CD14-positive monocyte (primary cell): ENCODE results near the gene C1orf105. TPM values are rescaled to one million over a fixed set of nuclear protein-coding genes. Genes with fewer than 3 reads are reported as not detected.
A peak's percentile ranks its signal among the peaks of the same experiment; 100 is the strongest.

ENCODE experiments used
- DNase-seq, 3 donors: peaks; one replicate each; pipeline ENCODE4 v3.0.0-alpha.2; 2011 to 2022
- H2AFZ ChIP-seq: 2 replicates; pipeline ENCODE4 v1.6.0; 2012; ENCODE audit warnings: mild to moderate bottlenecking, low read depth, low read length, inconsistent platforms; ENCODE audit not compliant: insufficient read depth, poor library complexity, severe bottlenecking
- H3K27ac ChIP-seq, 2 donors: 1 replicate in 1 of 2; 2 replicates in 1 of 2; pipeline ENCODE4 v1.5.1; 2012 to 2013; ENCODE audit warnings: low read length in 2 of 2, control low read depth in 1 of 2, inconsistent platforms in 1 of 2, low read depth in 1 of 2, mild to moderate bottlenecking in 1 of 2
- H3K27me3 ChIP-seq, 2 donors: one replicate each; pipeline versions ENCODE4 v1.6.0 to v1.6.1; 2011 to 2013; ENCODE audit warnings: low read length in 2 of 2; ENCODE audit not compliant: control insufficient read depth in 2 of 2, insufficient read depth in 2 of 2
- H3K36me3 ChIP-seq, 2 donors: replicated peaks in 1 of 2; 1 replicate in 1 of 2; 2 replicates in 1 of 2; pipeline versions ENCODE4 v1.5.1 to v1.6.1; 2012 to 2013; ENCODE audit warnings: low read length in 2 of 2, control low read depth in 1 of 2, inconsistent platforms in 1 of 2, mild to moderate bottlenecking in 1 of 2; ENCODE audit not compliant: insufficient read depth in 2 of 2, control insufficient read depth in 1 of 2
- H3K4me1 ChIP-seq, 2 donors: 1 replicate in 1 of 2; 2 replicates in 1 of 2; pipeline versions ENCODE4 v1.5.1 to v1.6.1; 2012 to 2013; ENCODE audit warnings: low read length in 2 of 2, control low read depth in 1 of 2, inconsistent platforms in 1 of 2, mild to moderate bottlenecking in 1 of 2, moderate library complexity in 1 of 2; ENCODE audit not compliant: insufficient read depth in 2 of 2, control insufficient read depth in 1 of 2
- H3K4me2 ChIP-seq: replicated peaks from 2 replicates; pipeline ENCODE3; 2012; ENCODE audit warnings: low read length, moderate library complexity, mild to moderate bottlenecking; ENCODE audit not compliant: poor library complexity, severe bottlenecking; ENCODE audit errors: extremely low read depth
- H3K4me3 ChIP-seq, 3 experiments: fragments of 200-600 bp in 1 of 3; sonication (generic) in 1 of 3; replicated peaks in 1 of 3; 1 replicate in 2 of 3; 2 replicates in 1 of 3; pipeline ENCODE4 v1.5.1; 2011 to 2013; ENCODE audit warnings: low read length in 3 of 3, mild to moderate bottlenecking in 3 of 3, control low read depth in 2 of 3, low read depth in 2 of 3, inconsistent platforms in 1 of 3, moderate library complexity in 1 of 3
- H3K79me2 ChIP-seq: 2 replicates; pipeline ENCODE4 v1.6.0; 2012; ENCODE audit warnings: mild to moderate bottlenecking, control low read depth, inconsistent platforms, low read length, moderate library complexity; ENCODE audit not compliant: insufficient read depth
- H3K9ac ChIP-seq: 2 replicates; pipeline ENCODE4 v1.6.0; 2017; ENCODE audit warnings: low read length, mild to moderate bottlenecking; ENCODE audit not compliant: insufficient read depth, poor library complexity, severe bottlenecking
- H3K9me3 ChIP-seq, 2 donors: replicated peaks in 1 of 2; 1 replicate in 1 of 2; 2 replicates in 1 of 2; pipeline versions ENCODE4 v1.5.1 to v1.6.1; 2012 to 2013; ENCODE audit warnings: low read length in 2 of 2, control low read depth in 1 of 2; ENCODE audit not compliant: control insufficient read depth in 1 of 2, insufficient read depth in 1 of 2
- H4K20me1 ChIP-seq: 2 replicates; pipeline ENCODE4 v1.6.0; 2012; ENCODE audit warnings: mild to moderate bottlenecking, low read length, control low read depth, moderate library complexity; ENCODE audit not compliant: insufficient read depth
- H3K27ac Mint-ChIP-seq, 7 donors: one replicate each; pipeline ENCODE4 v1.8.0; 2020; ENCODE audit warnings: mild to moderate bottlenecking in 7 of 7, mixed read lengths in 7 of 7, moderate library complexity in 6 of 7, inconsistent platforms in 2 of 7
- H3K27me3 Mint-ChIP-seq, 3 donors: one replicate each; pipeline ENCODE4 v1.8.0; 2021 to 2022; ENCODE audit warnings: low read depth in 3 of 3, mild to moderate bottlenecking in 3 of 3, mixed read lengths in 3 of 3, moderate library complexity in 3 of 3, inconsistent platforms in 1 of 3
- H3K36me3 Mint-ChIP-seq, 2 donors: one replicate each; pipeline ENCODE4 v1.8.0; 2020; ENCODE audit warnings: mixed read lengths in 2 of 2, inconsistent platforms in 1 of 2, mild to moderate bottlenecking in 1 of 2
- H3K4me1 Mint-ChIP-seq: one replicate; pipeline ENCODE4 v1.8.0; 2020; ENCODE audit warnings: mild to moderate bottlenecking, mixed read lengths
- H3K4me3 Mint-ChIP-seq, 2 donors: one replicate each; pipeline ENCODE4 v1.8.0; 2020; ENCODE audit warnings: mild to moderate bottlenecking in 2 of 2, mixed read lengths in 2 of 2, moderate library complexity in 1 of 2
- H3K9me3 Mint-ChIP-seq, 7 donors: one replicate each; pipeline ENCODE4 v1.8.0; 2020 to 2022; ENCODE audit warnings: mixed read lengths in 7 of 7, mild to moderate bottlenecking in 6 of 7, moderate library complexity in 6 of 7, inconsistent platforms in 2 of 7
- CTCF ChIP-seq: fragments of 200-600 bp; IDR thresholded peaks from one replicate; pipeline ENCODE4 v1.8.0; 2022; ENCODE audit warnings: antibody characterized with exemption, mild to moderate bottlenecking
- WGBS: methylation state at CpG from one replicate; pipeline ENCODE4 v1.1.5; 2013; ENCODE audit warnings: missing lambda C conversion rate; ENCODE audit not compliant: insufficient coverage; 5-methylcytosine and 5-hydroxymethylcytosine counted together
- intact Hi-C, 2 donors: fragments of 100-400 bp; cut with micrococcal nuclease; formaldehyde crosslinking; loops; one replicate each; pipeline versions ENCODE4 v1.15.0 to v1.15.1; 2023
- polyA plus RNA-seq, 3 donors: library from polyadenylated mRNA; depleted of rRNA in 1 of 3; unstranded in 2 of 3; stranded (reverse) in 1 of 3; fragments of 300-500 nt in 2 of 3; fragments of >200 nt in 1 of 3; fragmentation: Illumina TruSeq in 2 of 3; gene quantifications; 1 replicate in 2 of 3; 2 replicates in 1 of 3; pipeline ENCODE4 v1.2.3, GENCODE V29; 2012 to 2021

Gene C1orf105
- polyA plus RNA-seq, 3 donors: not detected

DNA sequence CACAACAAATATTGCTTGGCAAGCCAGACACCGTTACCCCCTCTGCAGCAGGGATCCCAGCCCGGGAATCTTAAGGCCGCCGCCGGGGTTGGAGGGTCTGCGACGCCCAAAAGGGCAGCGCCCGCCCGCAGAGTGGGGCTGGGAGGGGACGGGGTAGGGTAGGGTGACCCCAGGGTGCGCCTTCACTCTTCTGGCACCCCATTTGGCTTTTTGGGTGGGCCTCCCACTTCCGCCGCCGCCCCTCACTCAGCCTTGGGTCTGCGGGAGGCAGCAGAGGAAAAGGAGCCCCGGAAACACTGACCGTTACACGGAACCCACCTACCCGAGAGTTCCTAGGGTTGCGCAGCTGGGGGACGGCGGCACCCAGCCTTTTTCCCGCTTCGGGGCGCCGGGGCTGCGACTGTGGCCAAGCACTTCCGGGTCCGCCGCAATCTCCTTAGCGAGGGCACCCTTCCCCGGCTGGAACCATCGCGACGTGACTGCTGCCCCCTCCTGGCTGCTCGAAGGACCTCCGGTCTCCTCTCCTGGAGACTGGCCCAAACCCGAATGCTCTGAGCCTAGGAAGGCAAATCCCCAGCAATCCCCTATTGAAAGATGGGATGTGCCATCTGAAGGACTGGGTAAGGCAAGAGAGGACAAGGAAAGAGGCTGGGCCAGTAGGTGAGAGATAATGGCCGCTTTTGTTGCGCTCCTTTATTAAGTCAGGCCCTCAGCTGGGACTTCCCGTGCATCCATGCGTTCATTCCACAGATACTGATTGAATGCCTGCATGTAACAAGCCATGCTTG is 23.4 kb downstream of the C1orf105 start, which contains the start of gene PIGC:
TSS of gene PIGC (minus strand) at position 404 of the 788 bp plus-strand sequence. CDS start 1,447 bp downstream, outside the sequence.
- H3K27me3 ChIP-seq: no peaks in the 10 kb centered on the region
- no peaks in the 10 kb centered on the region for H3K9me3 Mint-ChIP-seq
- H3K4me1 ChIP-seq: peaks cover 19 to 42% of the 10 kb centered on the region in 2 donors
- TF ChIP-seq CTCF: peak; percentile 84
- peak; percentile 84 to 91 (median 88) for DNase-seq
- H3K9me3 ChIP-seq: no peaks in the 10 kb centered on the region
- H2AFZ ChIP-seq: peak within 1 kb of the TSS; percentile 99
- H3K79me2 ChIP-seq: peaks cover 54% of the 10 kb centered on the region
- intact Hi-C loops: loop anchor here in 1 of 2 donors (10.0 kb wide), 1 partner anchor 599 kb away; the partner anchor contains the start of gene DNM3
- H3K9ac ChIP-seq: peak within 1 kb of the TSS; percentile 91
- H4K20me1 ChIP-seq: no peaks in the 10 kb centered on the region
- H3K27ac Mint-ChIP-seq: peak within 1 kb of the TSS; percentile 81 to 93 (median 91)
- H3K4me2 ChIP-seq: peak within 1 kb of the TSS; percentile 85
- H3K27me3 Mint-ChIP-seq: peaks cover 0 to 2% (median 0%) of the 10 kb centered on the region in 3 donors
- H3K36me3 Mint-ChIP-seq: peaks cover 19 to 20% of the 10 kb centered on the region in 2 donors
- 3% methylated on average over 36 of the region's 43 CpGs for WGBS
- peaks cover 47% of the 10 kb centered on the region for H3K4me1 Mint-ChIP-seq
- peak within 1 kb of the TSS; percentile 85 to 97 for H3K4me3 Mint-ChIP-seq
- H3K4me3 ChIP-seq: peak within 1 kb of the TSS; percentile 66 to 88 (median 82)
- H3K27ac ChIP-seq: peak within 1 kb of the TSS; percentile 51 to 90
- peaks cover 2 to 33% of the 10 kb centered on the region in 2 donors for H3K36me3 ChIP-seq

GRCh38 chr1:172446547-172446946 is 26.1 kb downstream of the C1orf105 start:
- no peak for TF ChIP-seq CTCF
- Histone ChIP-seq H3K4me1 (peaks cover 32 to 57% of the 10 kb centered on the region in 2 donors), H3K4me3 (no peak overlapping the region), H3K4me2 (no peak overlapping the region), H3K27ac (no peak overlapping the region), H3K9me3 (no peaks in the 10 kb centered on the region), H4K20me1 (no peaks in the 10 kb centered on the region), H3K9ac (no peak overlapping the region), H3K27me3 (no peaks in the 10 kb centered on the region), H3K79me2 (peaks cover 28% of the 10 kb centered on the region), H3K36me3 (peaks cover under 1 to 8% of the 10 kb centered on the region in 2 donors), H2AFZ (no peak overlapping the region)
- WGBS: no CpG with 5 or more reads among the region's 3 CpGs
- Mint-ChIP-seq H3K36me3 (peaks cover 9% of the 10 kb centered on the region in 2 donors), H3K27me3 (peaks cover 0 to 5% (median 0%) of the 10 kb centered on the region in 3 donors), H3K4me3 (no peak overlapping the region), H3K27ac (no peak overlapping the region), H3K4me1 (peaks cover 58% of the 10 kb centered on the region), H3K9me3 (no peaks in the 10 kb centered on the region)
- intact Hi-C loops: loop anchor here in 1 of 2 donors (5.0 to 10.0 kb wide), 3 partner anchors 86 to 602 kb away; partner anchors contain the start of genes DNM3 and SUCO
- DNase-seq: no peak
